Dermis blood vessel endothelial cell (primary cell): ENCODE results near the gene PRKAB2. TPM values are rescaled to one million over a fixed set of nuclear protein-coding genes. Genes with fewer than 3 reads are reported as not detected.
"Not testable (repeated sequence)": the region's sequence is repeated elsewhere in the genome, so short reads cannot be mapped to it uniquely, and the experiment has no call there.

Experiments
- DNase-seq: peaks from one replicate; pipeline ENCODE4 v3.0.0; 2010
- total RNA-seq: library from RNA; depleted of rRNA; stranded (reverse); fragments of >200 nt; gene quantifications from 2 replicates; pipeline ENCODE4 v1.2.3, GENCODE V29; 2014

The PRKAB2 gene
- total RNA-seq, 1 donor from 2014 or later, result 5.6 TPM

DNA sequence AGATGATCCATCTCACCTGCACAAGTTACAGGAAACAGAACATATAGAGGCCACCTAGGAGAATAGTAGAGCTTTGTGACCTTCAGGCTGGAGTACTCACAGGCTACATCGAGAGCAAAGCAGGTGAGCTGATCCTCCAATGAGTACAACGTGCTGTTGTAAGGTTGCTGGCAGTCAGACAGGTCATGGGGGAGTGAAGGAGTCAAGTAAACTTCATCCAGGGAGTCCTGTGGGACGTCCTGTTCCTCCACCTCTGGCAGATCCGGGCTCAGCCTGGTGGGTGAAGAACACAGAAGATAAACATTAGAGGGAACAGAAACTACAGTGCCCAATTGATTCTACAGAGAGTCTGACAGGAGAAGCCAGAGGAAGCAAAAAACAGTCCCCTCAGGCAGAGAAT is 62.5 kb downstream of the PRKAB2 start:
- DNase-seq, result no peak

DNA sequence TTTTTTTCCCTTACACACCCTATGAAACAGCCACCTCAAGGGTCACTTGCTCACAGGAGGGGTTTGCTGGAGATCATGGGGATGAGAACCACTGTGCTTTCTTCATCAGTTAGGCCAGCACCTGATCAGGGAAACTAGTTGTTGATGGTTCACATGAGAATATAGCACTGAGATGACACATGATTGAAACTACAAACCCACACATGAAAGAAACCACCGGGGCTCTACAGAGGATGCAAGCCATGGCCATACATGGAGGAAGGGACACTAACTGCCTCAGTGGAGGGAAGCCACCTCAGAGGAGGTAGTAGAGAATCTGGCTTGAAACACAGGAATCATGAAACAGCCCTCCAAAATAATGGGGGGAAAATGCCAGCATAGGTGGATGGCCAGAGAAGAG is 63.2 kb downstream of the PRKAB2 start:
- DNase-seq, result no peak

DNA sequence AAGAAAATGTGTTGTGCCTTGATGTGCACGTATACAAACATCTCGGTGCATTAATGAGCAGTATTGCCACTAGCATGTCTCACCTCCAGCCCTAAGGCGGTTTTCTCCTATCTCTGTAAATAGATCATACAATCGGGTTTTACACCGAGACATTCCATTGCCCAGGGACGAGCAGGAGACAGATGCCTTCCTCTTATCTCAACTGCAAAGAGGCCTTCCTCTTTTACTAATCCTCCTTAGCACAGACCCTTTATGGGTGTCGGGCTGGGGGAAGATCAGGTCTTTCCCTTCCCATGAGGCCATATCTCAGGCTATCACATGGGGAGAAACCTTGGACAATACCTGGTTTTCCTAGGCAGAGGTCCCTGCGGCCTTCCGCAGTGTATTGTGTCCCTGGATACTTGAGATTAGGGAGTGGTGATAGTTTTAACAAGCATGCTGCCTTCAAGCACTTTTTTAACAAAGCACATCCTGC is 65.8 kb downstream of the PRKAB2 start:
- not testable (repeated sequence) for DNase-seq

DNA sequence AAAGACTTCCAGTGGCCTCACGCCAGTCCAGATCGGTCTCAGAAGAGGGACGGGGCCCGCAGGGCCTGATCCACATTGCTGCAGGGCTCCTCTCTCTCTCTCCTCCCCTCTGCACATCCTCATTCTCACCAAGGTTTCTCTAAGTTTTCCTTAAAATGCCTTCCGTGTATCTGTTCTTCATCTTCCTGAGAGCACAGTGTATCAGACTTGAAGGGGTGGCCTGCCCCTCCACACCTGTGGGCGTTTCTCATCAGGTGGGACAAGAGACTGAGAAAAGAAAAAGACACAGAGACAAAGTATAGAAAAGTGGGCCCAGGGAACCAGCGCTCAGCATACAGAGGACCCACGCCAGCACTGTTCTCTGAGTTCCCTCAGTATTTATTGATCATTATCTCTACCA is 66.4 kb downstream of the PRKAB2 start:
- DNase-seq, result no peak

Other genes starting within 250 kb of the PRKAB2 start
- 5.6 and 8.1 TPM in 2 replicates for gene NBPF12, start 234.1 kb downstream of the PRKAB2 start, total RNA-seq
- gene FMO5, start 52.9 kb upstream of the PRKAB2 start, total RNA-seq, result 3.6 and 5.3 TPM in 2 replicates
- 26.0 and 43.6 TPM in 2 replicates for gene CHD1L, start 70.2 kb upstream of the PRKAB2 start, total RNA-seq